Amygdala (tissue), 56 donors: ENCODE data around the gene MGAT1.
"Not testable (repeated sequence)": the region's sequence is repeated elsewhere in the genome, so short reads cannot be mapped to it uniquely, and the experiment has no call there.

Experiments
- DNase-seq, 56 donors: peaks; one replicate each; lab custom pipeline; 2025; lab: John Stamatoyannopoulos, UW

The MGAT1 gene

GRCh38 chr5:180788651-180789410 is 13.8 kb downstream of the MGAT1 start:
- not testable (repeated sequence) for DNase-seq

DNA sequence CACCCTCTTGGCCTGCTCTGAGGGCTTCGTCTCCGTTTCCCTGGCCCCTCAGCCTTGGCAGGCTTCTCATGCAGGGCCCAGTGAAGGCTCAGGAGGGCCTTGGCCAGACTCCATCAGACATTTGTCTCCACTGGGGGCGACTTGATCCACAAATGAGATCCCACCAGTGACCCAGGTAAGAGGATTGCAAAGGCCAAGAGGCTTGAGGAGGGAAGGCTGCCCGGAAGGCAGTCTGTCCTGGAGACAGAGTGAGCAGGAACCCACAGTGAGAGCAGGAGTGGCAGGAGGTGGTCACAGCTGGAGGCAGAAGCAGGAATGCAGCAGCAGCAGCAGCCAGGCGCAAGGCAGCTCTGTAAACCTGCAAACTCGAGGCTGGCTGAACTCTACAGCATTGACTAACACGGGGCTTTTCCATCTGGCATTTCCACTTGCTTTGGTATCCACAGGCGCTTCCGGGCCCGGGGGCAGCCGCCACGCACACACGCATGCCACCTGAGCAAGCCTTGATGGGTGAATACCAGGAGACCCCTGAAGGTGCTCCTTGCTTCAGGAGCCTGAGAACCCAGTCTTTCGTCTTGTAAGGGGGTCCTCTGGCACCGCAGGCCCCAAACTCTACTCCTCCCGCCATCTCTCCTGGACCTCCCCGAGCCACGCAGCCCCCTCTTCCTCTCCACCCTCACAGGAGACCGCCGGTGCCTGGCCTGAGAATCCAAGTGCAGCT is 14.7 kb downstream of the MGAT1 start:
- no peak for DNase-seq

DNA sequence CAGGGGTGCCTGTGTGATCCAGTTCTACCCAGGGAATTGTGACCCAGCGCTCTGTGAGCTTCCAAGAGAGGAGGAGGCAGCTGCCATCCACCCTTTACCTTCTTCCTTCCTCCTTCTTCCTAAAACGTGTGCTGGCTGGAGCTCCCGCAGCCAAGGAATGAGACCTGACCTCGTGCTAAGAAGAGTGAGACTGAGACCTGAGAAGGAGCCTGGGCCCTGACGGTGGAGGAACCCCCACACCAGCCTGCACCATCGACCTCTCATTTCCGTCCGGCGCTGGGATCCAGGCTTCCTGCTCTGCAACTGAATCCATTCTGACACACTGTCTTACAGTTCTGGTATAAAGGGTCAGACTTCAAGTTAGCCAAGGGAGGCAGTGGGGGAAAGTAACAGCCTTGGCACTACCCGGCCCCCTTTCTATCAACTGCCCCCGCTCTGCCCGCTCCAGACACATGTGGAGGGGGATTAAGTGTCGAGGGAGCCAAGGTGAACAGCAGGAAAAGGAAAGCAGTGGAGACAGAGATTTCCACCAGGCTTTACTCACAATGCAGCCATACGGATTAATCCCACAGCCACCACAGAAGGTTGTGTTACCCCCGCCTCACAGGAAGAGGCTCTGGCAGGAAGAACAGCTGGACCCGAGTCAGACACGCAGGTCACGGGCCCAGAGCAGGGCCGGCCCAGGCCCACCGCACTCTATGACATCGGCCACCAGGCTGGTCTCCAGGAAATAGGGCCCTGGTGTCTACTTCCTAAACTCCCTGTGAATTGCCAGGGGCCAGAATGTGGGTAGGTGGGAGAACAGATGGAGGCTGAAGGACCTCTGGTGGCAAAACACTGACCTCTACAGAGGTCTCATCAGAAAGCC is 15.8 kb downstream of the MGAT1 start:
- DNase-seq, result no peak

DNA sequence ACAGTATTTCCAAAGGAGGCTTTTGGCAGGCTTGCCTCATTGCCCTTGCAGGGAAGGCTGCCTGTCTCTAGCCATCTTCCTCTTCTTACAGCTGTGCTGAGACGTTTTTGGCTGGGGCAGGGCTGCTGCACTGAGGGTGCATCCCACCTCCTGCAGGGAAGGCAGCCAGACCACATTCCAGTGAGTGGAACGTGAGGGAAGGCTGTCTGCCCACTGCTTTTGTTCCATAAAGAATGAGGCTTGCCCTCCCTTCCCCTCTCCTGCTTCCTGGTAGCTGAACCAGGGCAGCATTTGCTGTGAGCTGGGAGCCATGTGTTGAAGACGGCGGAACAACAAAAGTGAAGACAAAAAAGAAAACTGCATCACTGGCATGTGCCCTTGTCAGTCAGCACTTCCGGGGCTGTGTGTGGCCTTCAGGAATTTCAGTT is 16.8 kb downstream of the MGAT1 start:
- no peak for DNase-seq

DNA sequence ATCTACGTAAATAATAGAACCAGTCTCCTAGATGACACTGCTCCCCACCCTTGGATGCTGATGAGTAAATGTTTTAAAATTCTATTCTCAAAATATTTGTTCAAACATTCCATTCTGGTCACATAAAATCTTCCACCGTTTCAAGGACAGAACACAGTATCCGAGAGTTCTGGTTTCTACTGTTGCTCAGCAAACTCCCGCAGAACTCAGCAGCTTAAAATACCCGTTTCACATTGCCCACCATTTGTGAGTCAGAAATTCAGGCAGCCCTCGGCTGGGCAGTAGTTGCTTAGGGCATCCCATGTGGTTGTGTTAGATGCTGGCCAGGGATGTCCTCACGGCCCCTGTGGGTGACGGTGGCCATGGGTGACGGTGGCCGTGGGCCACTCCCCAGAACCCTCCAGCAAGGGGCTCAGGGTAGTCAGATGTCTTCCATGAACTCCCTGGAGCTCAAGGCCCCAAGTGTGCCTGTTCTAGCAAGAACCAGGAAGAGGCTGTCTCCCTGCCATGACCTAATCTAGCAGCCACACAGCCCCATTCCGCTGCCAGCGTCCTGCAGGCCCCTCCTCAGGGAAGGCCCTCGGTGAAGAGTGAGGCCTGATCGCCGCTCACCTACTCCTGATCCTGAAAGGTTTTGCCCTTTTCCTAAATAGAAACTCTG is 17.4 kb downstream of the MGAT1 start:
- no peak for DNase-seq

- DNase-seq, result peak in 40 of 56 donors; percentile 9 to 82 (median 50)
Measured at GRCh38 chr5:180784497-180785097, 18.0 kb downstream of the MGAT1 start.

- no peak for DNase-seq
Measured at GRCh38 chr5:180783340-180784052, 19.1 kb downstream of the MGAT1 start.

DNA sequence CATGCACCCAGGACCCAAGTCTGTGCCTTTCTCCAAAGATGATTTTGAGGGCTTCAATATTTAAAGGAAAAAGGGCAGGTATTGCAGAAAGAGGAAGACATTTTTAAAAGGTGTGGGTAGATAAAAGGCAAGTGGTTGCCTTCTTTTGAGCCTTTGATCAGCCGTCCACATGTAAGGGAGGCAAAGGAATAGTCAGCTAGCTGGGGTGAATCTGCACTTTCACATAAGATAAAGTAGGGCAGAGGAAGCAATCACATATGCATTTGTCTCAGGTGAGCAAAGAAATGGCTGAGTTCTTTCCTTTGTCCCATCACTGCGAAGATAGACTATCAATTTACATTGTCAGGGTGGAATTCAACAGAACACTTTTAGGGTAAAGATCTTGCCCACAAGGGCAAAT is 19.9 kb downstream of the MGAT1 start:
- DNase-seq, result no peak

- DNase-seq, result not testable (repeated sequence)
Measured at GRCh38 chr5:180781900-180782326, 20.7 kb downstream of the MGAT1 start.

- DNase-seq, result no peak
Measured at GRCh38 chr5:180779985-180780610, 22.5 kb downstream of the MGAT1 start.

DNA sequence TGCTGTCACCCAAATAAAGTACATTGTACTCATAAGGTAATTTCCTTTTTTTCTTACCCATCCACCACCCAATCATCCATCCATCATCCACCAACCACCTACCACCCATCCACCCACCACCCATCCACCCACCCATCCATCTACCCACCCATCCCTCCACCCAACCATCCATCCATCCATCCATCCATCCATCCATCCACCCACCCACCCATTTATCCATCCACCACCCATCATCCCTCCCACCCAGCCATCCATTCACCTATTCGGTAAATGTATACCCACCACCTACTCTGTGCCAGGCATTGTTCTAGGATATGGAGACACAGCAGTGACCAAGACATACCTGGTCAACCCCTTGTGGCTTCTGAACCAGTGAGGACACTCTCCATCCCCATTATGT is 25.1 kb downstream of the MGAT1 start:
- DNase-seq, result no peak

GRCh38 chr5:180776376-180776775 is 26.2 kb downstream of the MGAT1 start:
- DNase-seq, result no peak

- no peak for DNase-seq
Measured at GRCh38 chr5:180775624-180776023, 27.0 kb downstream of the MGAT1 start.

- DNase-seq, result no peak
Measured at GRCh38 chr5:180771839-180772238, 30.8 kb downstream of the MGAT1 start.

DNA sequence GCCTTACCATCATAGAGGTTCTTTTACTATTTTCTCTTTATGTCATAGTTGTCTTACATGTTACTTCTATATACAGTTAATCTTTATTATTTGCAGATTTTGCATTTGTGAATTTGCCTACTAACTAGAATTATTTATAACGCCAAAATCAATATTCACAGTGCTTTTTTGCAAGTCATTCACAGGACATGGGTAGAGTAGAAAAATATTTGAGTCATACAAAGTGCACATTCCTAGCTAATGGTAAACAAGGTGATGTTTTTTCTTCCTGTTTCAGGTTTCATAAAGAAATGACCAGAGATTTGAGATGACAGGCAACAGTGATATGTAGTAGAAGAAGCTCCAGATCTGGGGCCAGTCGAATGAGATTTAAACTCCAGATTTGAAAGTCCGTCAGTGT is 32.8 kb downstream of the MGAT1 start:
- no peak for DNase-seq

DNA sequence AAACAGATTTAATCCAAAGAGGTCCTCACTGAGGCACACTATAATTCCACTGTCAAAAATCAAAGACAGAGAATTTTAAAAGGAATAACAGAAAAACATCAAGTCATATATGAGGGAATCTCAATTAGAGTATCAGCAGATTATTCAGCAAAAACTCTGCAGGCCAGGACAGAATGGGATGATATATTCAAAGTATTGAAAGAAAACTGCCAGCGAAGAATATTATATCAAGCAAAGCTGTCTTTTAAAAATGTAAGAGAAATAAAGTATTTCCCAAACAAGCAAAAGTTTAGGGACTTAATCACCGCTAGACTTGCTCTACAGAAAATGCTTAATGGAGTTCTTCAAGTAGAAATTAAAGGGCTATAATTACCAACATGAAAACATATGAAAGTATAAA is 47.0 kb downstream of the MGAT1 start:
- DNase-seq, result no peak

DNA sequence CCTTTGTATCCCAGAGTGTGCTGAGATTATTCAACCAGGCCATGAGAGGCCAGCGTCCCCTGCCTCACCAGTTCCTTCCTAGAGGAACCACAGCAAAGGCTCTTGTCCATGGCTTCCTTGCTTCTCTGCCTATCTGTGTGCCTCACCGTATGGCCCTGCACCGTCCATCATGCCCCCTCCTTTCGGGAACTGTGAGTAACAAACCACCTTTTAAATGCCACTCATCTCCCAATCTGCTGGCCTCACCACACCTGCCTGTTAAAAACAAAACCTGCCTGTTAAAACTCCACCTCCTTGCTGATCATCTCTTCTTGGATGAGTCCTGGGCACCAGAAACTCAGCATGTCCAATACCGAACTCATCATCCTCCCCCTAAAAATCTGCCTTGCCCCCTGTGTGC is 58.4 kb downstream of the MGAT1 start:
- DNase-seq, result no peak

GRCh38 chr5:180742727-180743126 is 59.9 kb downstream of the MGAT1 start:
- no peak for DNase-seq

GRCh38 chr5:180740953-180741352 is 61.7 kb downstream of the MGAT1 start:
- not testable (repeated sequence) for DNase-seq
